ENCODE data around the gene PTPN2.

The PTPN2 gene

DNA sequence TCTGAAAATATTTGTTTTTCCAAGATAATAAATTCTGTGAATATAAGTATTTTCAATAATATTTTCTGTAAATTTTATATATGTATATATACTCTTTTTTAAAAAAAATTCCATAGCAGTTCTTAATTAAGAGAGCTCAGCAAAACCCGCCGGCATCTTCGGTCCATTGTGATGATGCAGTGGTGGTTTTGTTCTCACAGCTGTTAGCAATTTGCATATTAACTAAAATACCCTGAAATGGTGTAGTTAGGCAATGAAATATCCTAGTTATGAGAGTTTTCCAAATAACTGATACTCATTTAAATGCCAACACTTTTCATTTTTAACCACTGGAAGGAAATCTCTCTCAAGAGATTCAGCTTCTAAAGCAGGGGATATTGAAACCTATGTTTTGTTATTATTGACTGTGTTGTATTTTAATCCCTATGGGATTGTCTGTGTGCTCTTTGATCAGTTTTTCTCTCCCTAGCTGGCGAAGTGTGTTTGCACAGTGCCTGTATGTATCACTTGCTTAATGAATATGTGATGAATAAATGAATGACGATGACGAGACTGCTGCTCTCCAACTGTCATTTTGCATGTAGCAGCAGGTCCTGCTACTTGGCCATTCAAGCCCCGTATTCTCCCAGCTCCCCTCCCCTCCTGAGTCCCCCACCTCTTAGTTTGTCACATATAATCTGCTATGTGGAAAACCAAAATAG, 138.8 kb downstream of the PTPN2 start:
- ATAC-seq: no peak
- no peak for DNase-seq

DNA sequence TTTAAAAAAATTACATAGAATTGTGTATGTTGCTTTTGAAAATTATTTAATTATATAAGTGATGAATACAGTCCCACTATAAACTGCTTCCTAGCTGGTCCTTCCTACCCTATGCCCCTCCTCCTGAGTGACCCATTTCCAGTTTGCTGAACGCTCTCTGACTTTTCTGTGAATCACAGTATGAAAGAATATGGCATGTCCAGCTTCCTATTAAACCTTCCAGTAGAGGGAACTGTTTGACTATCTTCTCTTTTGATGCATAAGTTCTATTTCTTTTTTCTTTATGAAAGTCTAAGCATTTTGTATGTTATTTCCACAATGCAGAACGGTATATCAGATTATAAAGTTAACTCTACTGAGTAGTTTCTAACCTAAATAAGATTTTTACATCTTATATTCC, 139.9 kb downstream of the PTPN2 start:
- ATAC-seq: peak; percentile 57

DNA sequence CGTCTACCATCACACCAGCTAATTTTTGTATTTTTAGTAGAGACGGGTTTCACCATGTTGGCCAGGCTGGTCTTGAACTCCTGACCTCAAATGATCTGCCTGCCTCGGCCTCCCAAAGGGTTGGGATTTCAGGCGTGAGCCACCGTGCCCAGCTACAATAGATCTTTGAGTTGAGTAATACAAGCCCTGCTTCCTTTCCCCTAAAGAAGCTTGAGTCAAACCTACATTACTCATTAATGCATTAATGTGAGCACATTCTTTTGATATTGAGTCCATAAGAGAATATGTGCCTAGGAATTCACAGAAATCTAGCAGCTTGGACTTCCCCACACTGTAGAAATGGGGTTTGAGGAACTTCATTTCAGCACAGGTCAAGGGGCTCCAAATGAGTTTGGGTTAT, 141.6 kb downstream of the PTPN2 start:
- DNase-seq (no peak), ATAC-seq (no peak)

More for the DNA sequence above, 139.9 kb downstream of the PTPN2 start:
- DNase-seq: no peak

All from stimulated activated naive CD8-positive, alpha-beta T cell treated with anti-CD3 and anti-CD28 coated beads, Interleukin-15, Interleukin-2, amounts not matched to agents 100 U/mL and 50 U/mL, for 24 hours (primary cell).